GM12892 (cell line): Measurements from ENCODE around the gene SNX32.

ENCODE experiments used
- POLR2A ChIP-seq: IDR thresholded peaks from 2 replicates; pipeline ENCODE4 v1.6.1; 2011; ENCODE audit warnings: low read depth, low read length, control low read depth
- POLR2AphosphoS5 ChIP-seq: IDR thresholded peaks from 2 replicates; pipeline ENCODE4 v1.6.1; 2011; ENCODE audit warnings: low read depth, low read length, control low read depth
- TAF1 ChIP-seq: IDR thresholded peaks from 2 replicates; pipeline ENCODE4 v1.6.1; 2011; ENCODE audit warnings: low read depth, mild to moderate bottlenecking, control low read depth, low read length, borderline replicate concordance

DNA sequence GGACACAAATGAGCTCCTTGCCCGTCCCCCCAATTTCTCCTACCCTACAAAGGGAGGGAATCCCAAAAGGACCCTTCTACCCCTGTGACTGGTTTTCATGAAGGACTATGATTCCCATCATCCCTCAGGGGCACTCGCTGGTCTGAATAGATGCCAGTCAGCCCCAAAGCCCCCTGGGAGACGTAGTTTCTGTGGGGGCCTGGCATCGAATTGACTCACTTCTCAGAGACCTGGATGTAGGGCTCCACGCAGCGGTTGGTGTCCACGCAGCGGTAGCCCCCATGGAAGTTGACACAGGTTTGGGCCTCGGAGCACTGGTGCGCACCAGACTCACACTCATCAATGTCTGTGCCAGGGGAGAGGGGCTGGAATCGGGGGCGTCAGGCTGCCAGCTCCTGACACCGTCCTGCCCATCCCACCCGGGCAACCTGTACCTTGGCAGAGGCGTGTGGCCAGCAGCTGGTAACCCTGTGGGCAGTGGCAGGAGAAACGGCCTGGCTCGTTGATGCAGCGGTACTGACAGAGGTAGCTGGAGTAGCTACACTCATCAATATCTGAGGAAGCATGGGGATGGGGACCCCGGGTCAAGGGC is 34.4 kb downstream of the SNX32 start:
- TF ChIP-seq POLR2AphosphoS5 (peak; percentile 72), POLR2A (peak; percentile 40; the same call in 1 of the 2 replicates), TAF1 (no peak)
